SH-SY5Y (cell line): ENCODE data around the gene DTNBP1.

Experiments used
- GATA2 ChIP-seq: IDR thresholded peaks from 2 replicates; pipeline ENCODE4 v1.6.1; 2011; ENCODE audit warnings: mild to moderate bottlenecking, low read depth, low read length
- GATA3 ChIP-seq: IDR thresholded peaks from 2 replicates; pipeline ENCODE4 v1.6.1; 2011; ENCODE audit warnings: low read depth, mild to moderate bottlenecking, low read length, moderate library complexity

Gene DTNBP1

DNA sequence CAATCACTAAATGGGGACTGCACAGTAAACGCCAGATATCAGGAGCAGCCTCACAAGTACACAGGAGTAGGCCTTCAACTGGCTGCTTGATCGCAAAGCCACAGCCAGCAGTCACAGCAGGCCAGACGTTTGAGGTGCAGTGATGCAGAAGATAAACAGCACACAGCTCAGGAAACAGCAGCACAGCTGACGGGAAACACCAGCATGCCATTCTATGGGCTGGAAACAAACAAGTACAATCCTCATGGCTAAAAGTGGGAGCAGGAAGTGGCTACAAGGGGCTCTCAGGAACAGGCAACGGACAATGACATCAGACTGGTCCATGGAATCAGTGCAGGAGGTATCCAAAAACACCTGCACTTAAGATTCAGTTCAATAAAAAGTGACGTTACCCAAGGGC is 111.0 kb downstream of the DTNBP1 start:
- peak; percentile 91 for TF ChIP-seq GATA2
- peak; percentile 48; the same call in 1 of the 2 replicates for TF ChIP-seq GATA3

DNA sequence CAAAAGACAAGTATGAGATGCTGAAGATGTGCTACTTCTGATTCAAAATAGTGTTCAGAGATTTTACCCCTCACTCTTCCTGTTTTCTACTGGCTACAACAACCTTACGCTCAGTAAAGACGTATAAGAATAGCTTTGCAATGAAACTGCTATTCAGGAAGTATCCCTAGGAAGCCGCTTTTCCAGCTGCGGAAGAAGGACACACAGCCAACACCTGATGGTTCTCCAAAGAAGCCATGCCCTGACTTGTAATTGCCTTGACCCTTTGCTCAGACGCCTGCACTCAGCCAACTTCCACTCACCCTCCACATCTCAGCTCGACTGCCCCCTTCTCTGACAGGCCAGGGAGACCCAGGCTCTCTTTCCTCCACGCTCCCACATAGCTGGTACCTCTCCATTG is 111.6 kb downstream of the DTNBP1 start:
- TF ChIP-seq GATA2 (no peak), GATA3 (no peak)

DNA sequence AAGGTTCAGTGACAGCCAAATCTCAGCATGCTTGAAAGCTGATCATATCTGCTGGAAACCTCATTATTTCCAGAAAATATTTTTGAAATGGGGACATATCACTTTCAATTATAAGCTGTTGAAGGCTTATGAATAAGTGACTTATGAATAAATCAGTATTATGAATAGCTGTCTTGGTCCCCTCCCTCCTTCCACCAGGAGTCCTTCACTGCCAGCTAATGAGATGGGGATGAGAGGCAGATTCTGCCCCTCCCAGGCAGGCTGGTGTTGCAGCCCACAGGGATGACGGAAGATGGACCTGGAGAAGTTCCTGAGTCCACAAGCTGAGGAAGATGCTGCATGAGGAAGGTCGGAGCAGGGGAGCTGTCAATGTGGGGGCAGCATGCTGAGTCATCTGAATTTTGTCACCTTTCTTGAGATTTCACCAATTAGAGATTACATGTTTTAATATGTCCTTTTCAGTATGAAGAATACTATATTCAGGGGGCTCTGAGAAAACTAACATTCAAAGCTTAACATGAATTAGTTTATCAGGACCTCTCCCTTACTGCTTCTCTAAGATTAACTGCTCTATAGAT is 112.2 kb downstream of the DTNBP1 start:
- no peak for TF ChIP-seq GATA3
- no peak for TF ChIP-seq GATA2

DNA sequence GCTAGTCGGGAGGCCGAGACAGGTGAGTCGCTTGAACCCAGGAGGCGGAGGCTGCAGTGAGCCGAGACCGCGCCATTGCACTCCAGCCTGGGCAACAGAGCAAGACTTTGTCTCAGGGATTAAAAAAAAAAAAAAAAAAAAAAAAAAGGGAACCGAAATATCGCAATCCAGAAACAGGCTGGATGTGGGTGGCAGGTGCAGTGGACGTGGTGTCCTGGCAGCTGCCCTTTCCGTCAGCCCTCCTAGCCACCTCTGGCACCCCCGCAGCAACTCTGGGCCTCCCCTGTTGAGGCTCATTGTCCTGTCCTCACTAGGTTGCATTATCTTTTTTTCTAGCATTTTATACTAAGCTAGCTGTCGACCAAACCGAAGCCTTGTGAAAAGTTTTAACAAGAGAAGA is 113.5 kb downstream of the DTNBP1 start:
- TF ChIP-seq GATA2 (no peak), GATA3 (no peak)

DNA sequence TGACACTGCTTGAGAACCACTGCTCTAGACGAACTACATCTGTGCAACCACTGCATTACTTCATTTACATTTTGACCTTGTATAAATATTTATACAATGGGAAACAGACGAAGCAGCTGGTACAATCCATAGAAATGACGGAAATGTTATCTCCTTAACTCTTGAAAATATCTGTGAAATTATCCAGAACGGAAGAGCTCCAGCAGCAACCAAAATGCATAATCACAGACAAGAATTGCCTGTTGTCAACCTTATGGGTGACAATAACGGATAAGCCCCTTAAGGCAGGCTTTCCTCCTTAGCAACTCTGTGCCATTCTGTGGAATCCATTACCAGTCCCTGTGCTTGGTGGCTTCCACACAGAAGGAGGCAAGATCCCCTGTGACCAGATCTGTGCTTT is 115.4 kb downstream of the DTNBP1 start:
- TF ChIP-seq GATA2 (no peak), GATA3 (no peak)

DNA sequence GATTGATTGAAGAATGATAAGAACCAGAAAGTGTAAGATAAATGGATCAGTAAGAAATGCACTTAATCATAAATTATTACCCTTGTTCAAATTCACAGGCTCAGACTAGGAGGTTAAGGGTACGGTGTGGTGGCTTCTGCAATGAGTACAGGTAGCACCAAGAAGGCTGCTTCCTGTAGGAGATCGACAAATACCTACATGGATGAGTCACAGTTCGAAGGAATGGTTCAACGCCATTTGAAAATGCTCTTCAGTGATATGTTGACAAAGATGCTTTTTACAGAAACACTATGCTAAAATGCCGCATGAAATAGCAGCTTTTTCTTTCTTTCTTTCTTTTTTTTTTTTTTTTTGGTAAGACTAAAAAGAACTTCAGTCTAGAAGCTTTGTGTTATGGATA is 116.2 kb downstream of the DTNBP1 start:
- no peak for TF ChIP-seq GATA2
- TF ChIP-seq GATA3, result no peak

DNA sequence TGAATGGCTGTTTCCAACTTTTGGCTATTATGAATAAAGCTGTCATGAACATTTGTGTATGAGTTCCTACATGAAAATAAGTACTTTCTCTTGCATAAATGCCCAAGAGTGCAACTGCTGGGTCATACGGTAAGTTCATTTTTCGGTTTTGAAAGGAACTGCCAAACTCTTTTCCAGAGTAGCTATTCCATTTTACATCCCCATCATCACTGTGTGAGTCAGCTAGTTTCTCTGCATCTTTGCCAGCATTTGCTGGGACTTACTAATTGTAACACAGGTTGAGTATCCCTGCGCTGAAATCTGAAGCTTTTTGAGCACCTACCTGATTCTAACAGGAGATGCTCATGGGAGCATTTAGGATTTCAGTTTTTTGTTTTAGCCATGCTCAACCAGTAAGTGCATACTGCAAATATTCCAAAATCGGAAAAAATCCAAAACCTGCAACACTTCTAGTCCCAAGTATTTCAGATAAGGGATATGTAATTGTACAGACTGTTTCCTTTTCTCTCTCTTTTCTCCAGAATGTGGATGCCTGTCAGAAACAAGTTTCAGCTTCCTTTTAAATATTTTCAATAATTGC is 118.4 kb downstream of the DTNBP1 start:
- no peak for TF ChIP-seq GATA2
- TF ChIP-seq GATA3, result no peak

DNA sequence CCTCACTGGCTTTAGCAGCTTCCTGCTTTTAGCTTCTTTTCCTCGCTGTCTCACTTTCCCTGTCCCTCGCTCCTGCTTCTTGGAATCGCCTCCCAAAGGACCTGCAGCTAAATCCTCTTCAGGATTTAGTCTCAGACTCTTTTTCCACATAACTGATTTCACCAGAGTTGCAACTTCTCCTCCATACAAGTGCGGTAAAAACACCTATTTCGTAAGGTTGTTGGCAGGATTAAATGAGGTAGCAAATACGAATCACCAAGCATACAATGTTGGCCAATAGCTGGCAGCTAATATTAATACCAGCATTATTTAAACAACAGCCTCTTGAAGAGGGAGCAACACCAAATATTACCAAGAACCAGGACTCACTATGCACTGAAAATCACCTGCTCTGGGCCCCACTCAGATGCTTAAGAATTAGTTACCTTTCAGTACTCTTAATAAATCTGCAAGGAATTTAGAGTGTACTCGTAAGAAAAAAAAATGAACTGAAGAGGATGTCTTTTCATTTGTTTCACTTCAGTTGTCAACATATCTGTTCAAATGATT is 123.0 kb downstream of the DTNBP1 start:
- TF ChIP-seq GATA3 (no peak), GATA2 (no peak)

DNA sequence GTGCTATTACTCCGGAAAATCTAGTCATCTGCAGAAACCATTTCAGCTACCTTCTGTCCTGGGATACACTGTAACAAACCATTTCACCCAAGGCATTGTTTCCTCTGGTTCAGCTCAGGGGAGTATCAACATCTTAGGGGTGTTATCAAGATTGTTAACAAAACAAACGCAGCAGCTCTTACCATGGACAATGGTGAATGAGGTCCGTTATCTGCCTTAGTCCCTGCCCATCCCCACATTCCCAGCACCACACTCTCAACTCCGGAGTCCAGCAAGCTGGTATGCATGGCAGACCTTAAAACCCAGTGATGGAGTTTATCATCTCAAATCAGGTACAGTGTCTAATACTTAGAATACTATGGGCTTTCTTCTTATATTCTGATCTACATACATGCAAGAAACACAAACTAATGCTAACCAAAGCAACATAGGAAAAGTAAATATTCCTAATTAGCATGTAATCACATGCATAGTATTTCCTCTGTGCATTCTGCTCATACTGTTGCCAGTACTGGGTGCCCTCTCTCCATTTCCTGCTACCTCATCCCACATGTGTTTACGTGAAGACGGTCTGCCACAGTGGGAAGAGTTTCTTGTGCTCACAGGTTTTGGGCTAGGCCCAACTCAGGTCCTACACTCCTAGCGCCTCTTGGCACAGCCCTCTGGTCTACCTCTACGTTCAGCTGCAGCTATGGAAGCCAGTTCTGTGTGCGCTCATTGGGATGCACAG is 123.9 kb downstream of the DTNBP1 start:
- no peak for TF ChIP-seq GATA2

DNA sequence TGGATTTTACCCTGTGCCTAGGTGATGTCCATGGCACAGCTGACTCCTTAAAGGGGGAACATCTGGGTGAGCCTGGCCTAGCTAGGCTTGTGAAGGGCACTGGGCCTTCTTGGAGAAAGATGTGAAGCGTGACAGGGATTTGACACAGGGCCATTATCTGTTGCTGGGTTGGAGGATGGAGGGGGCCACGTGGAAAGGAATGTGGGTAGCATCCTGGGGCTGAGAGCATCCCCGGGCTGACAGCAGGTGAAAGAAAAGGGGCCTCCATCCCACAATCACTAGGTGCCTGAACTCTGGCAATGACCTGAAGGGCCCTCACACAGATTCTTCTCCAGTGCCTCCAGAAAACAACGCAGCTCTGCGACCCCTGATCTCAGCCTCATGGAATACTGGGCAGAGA is 124.7 kb downstream of the DTNBP1 start:
- TF ChIP-seq GATA3, result no peak
- TF ChIP-seq GATA2, result no peak

DNA sequence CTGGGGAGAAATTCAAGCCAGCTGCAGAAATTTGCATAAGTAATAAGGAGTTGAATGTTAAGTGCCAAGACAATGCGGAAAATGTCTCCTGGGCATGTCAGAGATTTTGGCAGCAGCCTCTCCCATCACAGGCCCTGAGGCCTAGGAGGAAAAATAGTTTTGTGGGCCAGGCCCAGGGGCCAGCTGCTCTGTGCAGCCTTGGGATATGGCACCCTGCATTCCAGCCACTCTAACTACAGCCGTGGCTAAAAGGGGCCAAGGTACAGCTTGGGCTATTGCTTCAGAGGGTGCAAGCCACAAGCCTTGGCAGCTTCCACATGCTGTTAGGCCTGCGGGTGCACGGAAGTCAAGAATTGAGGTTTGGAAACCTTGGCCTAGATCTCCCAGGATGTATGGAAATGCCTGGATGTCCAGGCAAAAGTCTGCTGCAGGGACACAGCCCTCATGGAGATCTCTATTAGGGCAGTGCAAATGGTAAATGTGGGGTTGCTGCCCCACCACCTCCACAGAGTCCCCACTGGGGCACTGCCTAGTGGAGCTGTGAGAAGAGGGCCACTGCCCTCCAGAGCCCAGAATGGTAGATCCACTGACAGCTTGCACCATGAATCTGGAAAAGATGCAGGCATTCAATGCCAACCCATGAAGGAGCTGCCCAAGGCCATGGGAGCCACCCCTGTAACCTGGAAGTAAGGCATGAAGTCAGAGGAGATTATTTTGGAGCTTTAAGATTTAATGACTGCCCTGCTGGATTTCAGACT is 126.5 kb downstream of the DTNBP1 start:
- no peak for TF ChIP-seq GATA3
- TF ChIP-seq GATA2, result no peak

DNA sequence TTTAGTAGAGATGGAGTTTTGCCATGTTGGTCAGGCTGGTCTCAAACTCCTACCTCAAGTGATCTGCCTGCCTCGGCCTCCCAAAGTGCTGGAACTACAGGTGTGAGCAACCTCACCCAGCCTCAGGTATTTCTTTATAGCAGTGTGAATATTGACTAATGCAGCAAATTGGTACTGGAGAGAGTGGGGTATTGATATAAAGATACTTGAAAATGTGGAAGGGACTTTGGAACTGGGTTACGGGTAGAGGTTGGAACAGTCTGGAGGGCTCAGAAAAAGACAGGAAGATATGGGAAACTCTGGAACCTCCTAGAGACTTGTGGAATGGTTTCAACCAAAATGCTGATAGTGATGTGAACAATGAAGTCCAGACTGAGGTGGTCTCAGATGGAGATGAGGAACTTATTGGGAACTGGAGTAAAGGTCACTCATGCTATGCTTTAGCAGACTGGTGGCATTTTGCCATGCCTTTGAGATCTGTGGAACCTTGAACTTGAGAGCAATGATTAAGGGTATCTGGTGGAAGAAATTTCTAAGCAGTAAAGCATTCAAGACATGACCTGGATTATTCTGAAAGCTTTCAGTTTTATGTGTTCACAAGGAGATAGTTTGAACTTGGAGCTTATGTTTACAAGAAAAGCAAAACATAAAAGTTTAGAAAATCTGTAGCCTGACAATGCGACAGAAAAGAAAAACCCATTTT is 127.2 kb downstream of the DTNBP1 start:
- TF ChIP-seq GATA2 (no peak), GATA3 (no peak)

DNA sequence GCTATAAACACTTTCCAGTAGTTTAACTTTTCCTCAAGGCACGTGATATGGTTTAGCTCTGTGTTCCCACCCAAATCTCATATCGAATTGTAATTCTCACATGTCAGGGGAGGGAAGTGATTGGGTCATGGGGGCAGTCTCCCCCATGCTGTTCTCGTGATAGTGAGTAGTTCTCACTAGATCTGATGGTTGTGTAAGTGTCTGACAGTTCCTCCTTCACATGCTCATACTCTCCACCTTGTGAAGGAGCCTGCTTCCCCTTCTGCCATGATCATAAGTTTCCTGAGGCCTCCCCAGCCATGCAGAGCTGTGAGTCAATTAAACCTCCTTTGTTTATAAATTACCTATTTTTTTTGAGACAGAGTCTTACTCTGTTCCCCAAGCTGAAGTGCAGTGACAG is 127.9 kb downstream of the DTNBP1 start:
- TF ChIP-seq GATA3 (no peak), GATA2 (no peak)

DNA sequence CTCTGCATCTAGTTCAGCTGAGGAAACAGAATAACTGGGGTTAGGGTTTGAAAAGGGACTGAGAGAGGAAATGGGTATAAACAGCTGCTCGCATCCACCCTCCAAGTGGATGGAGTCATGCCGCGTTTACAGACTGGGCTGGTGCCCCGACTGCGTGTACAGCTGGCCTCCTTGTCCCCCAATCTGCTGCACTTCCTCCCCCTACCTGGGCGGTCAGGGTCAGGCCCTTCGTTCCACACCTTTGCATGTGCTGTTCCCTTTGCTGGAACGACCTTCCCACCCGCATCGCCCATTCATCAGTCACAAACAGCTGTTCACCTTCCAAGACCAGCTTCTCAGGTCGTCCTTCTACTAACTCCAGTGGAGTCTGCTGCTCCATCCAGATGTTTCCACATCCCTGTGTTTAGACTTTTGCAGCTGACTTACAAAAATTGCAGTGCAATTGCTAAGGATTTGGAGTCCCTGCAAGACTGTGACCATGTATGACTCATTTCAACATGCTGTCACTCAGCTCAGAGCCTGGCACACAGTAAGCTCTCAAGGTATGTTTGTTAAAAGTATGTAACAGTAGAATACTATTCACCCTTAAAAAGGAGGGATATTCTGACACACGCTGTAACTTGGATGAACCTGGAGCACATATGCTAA is 129.3 kb downstream of the DTNBP1 start:
- TF ChIP-seq GATA3 (no peak), GATA2 (no peak)
